Measurements from ENCODE around the gene SYNE1. TPM values are rescaled to one million over a fixed set of nuclear protein-coding genes. Genes with fewer than 3 reads are reported as not detected.
A peak's percentile ranks its signal among the peaks of the same experiment; 100 is the strongest.
"Not testable (repeated sequence)": the region's sequence is repeated elsewhere in the genome, so short reads cannot be mapped to it uniquely, and the experiment has no call there.

Gene SYNE1
- total RNA-seq, 1 donor from 2014 or later = 24.9 TPM

- no peak for DNase-seq (ENCODE audit: low read depth, low spot score)
- Mint-ChIP-seq H3K4me1 (no peaks in the 10 kb centered on the region), H3K36me3 (ENCODE audit: low read depth) (peaks cover 3% of the 10 kb centered on the region), H3K27ac (ENCODE audit: unreplicated experiment) (no peak overlapping the region), H3K27me3 (ENCODE audit: low read depth) (no peaks in the 10 kb centered on the region), H3K9me3 (no peaks in the 10 kb centered on the region), H3K4me3 (no peak overlapping the region)
- TF ChIP-seq CTCF (conservative IDR thresholded peaks at IDR 0.05) = no peak
Measured at GRCh38 chr6:152330961-152331360, 306.2 kb downstream of the SYNE1 start.

- DNase-seq (ENCODE audit: low read depth, low spot score) = no peak
- no peaks in the 10 kb centered on the region for H3K9me3 Mint-ChIP-seq
- peak overlapping the region; percentile 70 for H3K27ac Mint-ChIP-seq (ENCODE audit: unreplicated experiment)
- no peaks in the 10 kb centered on the region for H3K27me3 Mint-ChIP-seq (ENCODE audit: low read depth)
- peaks cover 3% of the 10 kb centered on the region for H3K36me3 Mint-ChIP-seq (ENCODE audit: low read depth)
- no peaks in the 10 kb centered on the region for H3K4me1 Mint-ChIP-seq
- no peak overlapping the region for H3K4me3 Mint-ChIP-seq
- TF ChIP-seq CTCF (conservative IDR thresholded peaks at IDR 0.05) = no peak
Measured at GRCh38 chr6:152329638-152330448, 307.3 kb downstream of the SYNE1 start.

GRCh38 chr6:152328200-152328599, 309.0 kb downstream of the SYNE1 start:
- H3K36me3 Mint-ChIP-seq (ENCODE audit: low read depth); H3K4me1 Mint-ChIP-seq; H3K27me3 Mint-ChIP-seq (ENCODE audit: low read depth); DNase-seq (ENCODE audit: low read depth, low spot score); H3K4me3 Mint-ChIP-seq; H3K27ac Mint-ChIP-seq (ENCODE audit: unreplicated experiment); H3K9me3 Mint-ChIP-seq: not testable (repeated sequence)

- Mint-ChIP-seq H3K4me1 (no peaks in the 10 kb centered on the region), H3K4me3 (no peak overlapping the region), H3K27ac (ENCODE audit: unreplicated experiment) (no peak overlapping the region), H3K36me3 (ENCODE audit: low read depth) (peaks cover 7% of the 10 kb centered on the region), H3K9me3 (peaks cover 7% of the 10 kb centered on the region), H3K27me3 (ENCODE audit: low read depth) (no peaks in the 10 kb centered on the region)
- no peak for DNase-seq (ENCODE audit: low read depth, low spot score)
- no peak for TF ChIP-seq CTCF (conservative IDR thresholded peaks at IDR 0.05)
Measured at GRCh38 chr6:152323376-152323775, 313.8 kb downstream of the SYNE1 start.

GRCh38 chr6:152318278-152318677, 318.9 kb downstream of the SYNE1 start:
- H3K27me3 Mint-ChIP-seq (ENCODE audit: low read depth) = no peaks in the 10 kb centered on the region

More at GRCh38 chr6:152318278-152318677, 318.9 kb downstream of the SYNE1 start:
- peaks cover 8% of the 10 kb centered on the region for H3K9me3 Mint-ChIP-seq
- H3K27ac Mint-ChIP-seq (ENCODE audit: unreplicated experiment) = no peak overlapping the region
- peaks cover 8% of the 10 kb centered on the region for H3K36me3 Mint-ChIP-seq (ENCODE audit: low read depth)
- no peak for DNase-seq (ENCODE audit: low read depth, low spot score)
- H3K4me3 Mint-ChIP-seq = no peak overlapping the region
- H3K4me1 Mint-ChIP-seq = peaks cover 8% of the 10 kb centered on the region
- no peak for TF ChIP-seq CTCF (conservative IDR thresholded peaks at IDR 0.05)

Measured in neural crest cell (in vitro differentiated cells).